Measurements from ENCODE around the gene MX2.

MX2 gene

DNA sequence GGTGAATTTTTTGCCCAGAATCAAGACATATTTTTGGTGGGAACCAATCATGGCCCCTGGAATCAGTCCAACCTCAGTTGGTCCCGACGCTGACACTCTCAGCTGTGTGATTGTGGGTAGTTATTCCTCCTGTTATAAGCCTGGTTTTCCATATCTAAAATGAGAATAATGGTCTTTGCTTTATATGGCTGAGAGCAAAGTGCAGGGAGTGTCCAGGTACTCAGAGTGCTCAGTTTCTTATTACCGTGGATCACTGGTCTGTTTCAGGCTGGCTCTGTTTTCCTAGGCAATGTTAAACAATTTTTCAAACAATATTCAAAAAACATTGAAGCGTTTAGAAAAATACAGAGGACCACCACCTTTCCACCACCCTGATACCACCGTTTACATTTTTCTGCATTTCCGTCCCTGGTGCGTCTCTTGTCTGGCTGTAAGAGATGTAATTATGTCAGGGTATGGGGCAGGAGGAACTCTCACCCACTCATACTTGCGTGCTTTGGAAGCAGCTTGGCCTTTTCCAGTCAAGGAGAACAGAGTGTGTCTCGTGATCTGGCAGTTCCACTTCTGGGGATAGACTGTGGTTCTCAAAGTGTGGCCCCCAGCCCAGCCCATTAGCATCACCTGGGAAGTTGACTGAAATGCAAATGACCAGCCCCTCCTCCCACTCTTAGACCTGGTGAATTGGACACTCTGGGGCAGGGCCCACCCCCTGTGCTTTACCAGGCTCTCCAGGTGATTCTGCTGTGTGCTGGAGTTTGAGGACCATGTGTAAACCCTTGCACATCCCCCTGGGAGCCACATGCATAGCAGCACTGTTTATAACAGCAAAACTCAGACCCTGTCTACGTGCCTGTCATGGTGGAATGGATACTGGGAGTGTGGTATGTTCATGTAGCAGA is 71.0 kb downstream of the MX2 start:
- no peak overlapping the region for H3K4me2 ChIP-seq (ENCODE audit: low read length)
- TF ChIP-seq, protein P1, sequence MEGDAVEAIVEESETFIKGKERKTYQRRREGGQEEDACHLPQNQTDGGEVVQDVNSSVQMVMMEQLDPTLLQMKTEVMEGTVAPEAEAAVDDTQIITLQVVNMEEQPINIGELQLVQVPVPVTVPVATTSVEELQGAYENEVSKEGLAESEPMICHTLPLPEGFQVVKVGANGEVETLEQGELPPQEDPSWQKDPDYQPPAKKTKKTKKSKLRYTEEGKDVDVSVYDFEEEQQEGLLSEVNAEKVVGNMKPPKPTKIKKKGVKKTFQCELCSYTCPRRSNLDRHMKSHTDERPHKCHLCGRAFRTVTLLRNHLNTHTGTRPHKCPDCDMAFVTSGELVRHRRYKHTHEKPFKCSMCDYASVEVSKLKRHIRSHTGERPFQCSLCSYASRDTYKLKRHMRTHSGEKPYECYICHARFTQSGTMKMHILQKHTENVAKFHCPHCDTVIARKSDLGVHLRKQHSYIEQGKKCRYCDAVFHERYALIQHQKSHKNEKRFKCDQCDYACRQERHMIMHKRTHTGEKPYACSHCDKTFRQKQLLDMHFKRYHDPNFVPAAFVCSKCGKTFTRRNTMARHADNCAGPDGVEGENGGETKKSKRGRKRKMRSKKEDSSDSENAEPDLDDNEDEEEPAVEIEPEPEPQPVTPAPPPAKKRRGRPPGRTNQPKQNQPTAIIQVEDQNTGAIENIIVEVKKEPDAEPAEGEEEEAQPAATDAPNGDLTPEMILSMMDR (IDR thresholded peaks at IDR 0.05): no peak
- no peaks in the 10 kb centered on the region for H3K4me1 ChIP-seq
- H3K9me3 ChIP-seq (ENCODE audit: control insufficient read depth, low read length): no peaks in the 10 kb centered on the region
- H3K27me3 ChIP-seq (ENCODE audit: control insufficient read depth, insufficient read depth, low read length): no peaks in the 10 kb centered on the region
- H3K27ac ChIP-seq: no peak overlapping the region
- no peak overlapping the region for H3K9ac ChIP-seq
- peaks cover 3% of the 10 kb centered on the region for H3K36me3 ChIP-seq (ENCODE audit: control insufficient read depth, insufficient read depth, low read length)
- no peaks in the 10 kb centered on the region for H3K79me2 ChIP-seq
- H2AFZ ChIP-seq: no peak overlapping the region
- no peak overlapping the region for H3K4me3 ChIP-seq (ENCODE audit: low read depth, low read length)

- Histone ChIP-seq H3K4me2 (ENCODE audit: low read length) (no peak overlapping the region), H3K36me3 (ENCODE audit: control insufficient read depth, insufficient read depth, low read length) (peaks cover 3% of the 10 kb centered on the region), H3K27me3 (ENCODE audit: control insufficient read depth, insufficient read depth, low read length) (no peaks in the 10 kb centered on the region), H3K27ac (no peak overlapping the region), H3K79me2 (no peaks in the 10 kb centered on the region), H3K4me1 (no peaks in the 10 kb centered on the region), H3K4me3 (ENCODE audit: low read depth, low read length) (no peak overlapping the region), H2AFZ (no peak overlapping the region), H3K9ac (no peak overlapping the region), H3K9me3 (ENCODE audit: control insufficient read depth, low read length) (no peaks in the 10 kb centered on the region)
- TF ChIP-seq, protein P1 (IDR thresholded peaks at IDR 0.05): no peak
These were observed 71.7 kb downstream of the MX2 start for GRCh38 chr21:41433566-41433965.

DNA sequence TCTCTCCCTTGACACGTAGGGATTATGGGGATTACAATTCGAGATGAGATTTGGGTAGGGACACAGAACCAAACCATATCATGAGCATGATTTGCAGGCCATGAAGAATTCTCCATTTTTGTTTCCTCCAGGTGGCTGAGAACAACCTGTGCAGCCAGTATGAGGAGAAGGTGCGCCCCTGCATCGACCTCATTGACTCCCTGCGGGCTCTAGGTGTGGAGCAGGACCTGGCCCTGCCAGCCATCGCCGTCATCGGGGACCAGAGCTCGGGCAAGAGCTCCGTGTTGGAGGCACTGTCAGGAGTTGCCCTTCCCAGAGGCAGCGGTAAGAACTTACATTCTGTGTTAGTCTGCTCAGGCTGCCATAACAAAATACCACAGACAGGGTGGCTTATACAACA is 73.9 kb downstream of the MX2 start:
- no peak overlapping the region for H3K4me2 ChIP-seq (ENCODE audit: low read length)
- TF ChIP-seq, protein P1 (IDR thresholded peaks at IDR 0.05): no peak
- no peaks in the 10 kb centered on the region for H3K79me2 ChIP-seq
- H3K27ac ChIP-seq: no peak overlapping the region
- H2AFZ ChIP-seq: no peak overlapping the region
- no peaks in the 10 kb centered on the region for H3K27me3 ChIP-seq (ENCODE audit: control insufficient read depth, insufficient read depth, low read length)
- H3K4me3 ChIP-seq (ENCODE audit: low read depth, low read length): no peak overlapping the region
- H3K9ac ChIP-seq: no peak overlapping the region
- peaks cover 3% of the 10 kb centered on the region for H3K36me3 ChIP-seq (ENCODE audit: control insufficient read depth, insufficient read depth, low read length)
- no peaks in the 10 kb centered on the region for H3K4me1 ChIP-seq
- H3K9me3 ChIP-seq (ENCODE audit: control insufficient read depth, low read length): no peaks in the 10 kb centered on the region

- Histone ChIP-seq H3K36me3 (ENCODE audit: control insufficient read depth, insufficient read depth, low read length) (peaks cover 3% of the 10 kb centered on the region), H3K79me2 (no peaks in the 10 kb centered on the region), H3K4me2 (ENCODE audit: low read length) (no peak overlapping the region), H3K4me3 (ENCODE audit: low read depth, low read length) (no peak overlapping the region), H3K27ac (no peak overlapping the region), H2AFZ (no peak overlapping the region), H3K27me3 (ENCODE audit: control insufficient read depth, insufficient read depth, low read length) (no peaks in the 10 kb centered on the region), H3K9me3 (ENCODE audit: control insufficient read depth, low read length) (no peaks in the 10 kb centered on the region), H3K9ac (no peak overlapping the region), H3K4me1 (no peaks in the 10 kb centered on the region)
- TF ChIP-seq, protein P1 (IDR thresholded peaks at IDR 0.05): no peak
These were observed 75.9 kb downstream of the MX2 start for GRCh38 chr21:41437729-41438128.

Measured in parathyroid adenoma (tissue), 2 donors.